Lower lobe of right lung (tissue), 2 donors: Measurements from ENCODE around the gene PRKN. TPM values are rescaled to one million over a fixed set of nuclear protein-coding genes. Genes with fewer than 3 reads are reported as not detected.

Experiments
- ATAC-seq, 2 donors: fragments of 200-7000 bp; cut with Tn5 transposase; one replicate each; pipeline ENCODE4 v1.9.1; 2020 to 2022; ENCODE audit warnings: mild to moderate bottlenecking in 2 of 2, moderate library complexity in 2 of 2
- DNase-seq: peaks from one replicate; pipeline ENCODE4 v3.0.0-alpha.2; 2020
- H3K27ac ChIP-seq: fragments of 200-600 bp; one replicate; pipeline ENCODE4 v1.8.0; 2022
- H3K27me3 ChIP-seq: fragments of 200-600 bp; one replicate; pipeline ENCODE4 v1.8.0; 2022; ENCODE audit warnings: low read depth
- H3K36me3 ChIP-seq: fragments of 200-600 bp; one replicate; pipeline ENCODE4 v1.8.0; 2022; ENCODE audit warnings: mild to moderate bottlenecking
- H3K4me1 ChIP-seq: fragments of 200-600 bp; one replicate; pipeline ENCODE4 v1.8.0; 2022
- H3K4me3 ChIP-seq: fragments of 200-600 bp; one replicate; pipeline ENCODE4 v1.8.0; 2022; ENCODE audit warnings: mild to moderate bottlenecking
- H3K9me3 ChIP-seq: fragments of 200-600 bp; one replicate; pipeline ENCODE4 v1.8.0; 2022
- CTCF ChIP-seq: fragments of 200-600 bp; IDR thresholded peaks from one replicate; pipeline ENCODE4 v1.8.0; 2022; ENCODE audit warnings: antibody characterized with exemption, mild to moderate bottlenecking
- intact Hi-C: fragments of 100-400 bp; cut with DNase I; formaldehyde crosslinking; loops from one replicate; pipeline ENCODE4 v1.11.0; 2022
- total RNA-seq: library from RNA; stranded (reverse); fragmentation: NEBNext Ultra II Directional; extraction: Animal tissue kit (Norgen Biotek cat#: 25700); gene quantifications from one replicate; pipeline ENCODE4 v1.2.1, GENCODE V29; 2021
- donor health status: DM: no; HTN: yes; CAD: no; lungs with severe emphysema.

The PRKN gene
- total RNA-seq, 1 donor from 2014 or later = 6.1 TPM

GRCh38 chr6:161480421-161481155 is 1247.0 kb downstream of the PRKN start:
- no peak for DNase-seq
- no peak overlapping the region for H3K4me3 ChIP-seq
- no peak for TF ChIP-seq CTCF
- ATAC-seq = no peak
- H3K27me3 ChIP-seq = no peaks in the 10 kb centered on the region
- no peaks in the 10 kb centered on the region for H3K9me3 ChIP-seq
- no peak overlapping the region for H3K27ac ChIP-seq
- intact Hi-C loops = no loop called here
- no peaks in the 10 kb centered on the region for H3K36me3 ChIP-seq
- no peaks in the 10 kb centered on the region for H3K4me1 ChIP-seq

DNA sequence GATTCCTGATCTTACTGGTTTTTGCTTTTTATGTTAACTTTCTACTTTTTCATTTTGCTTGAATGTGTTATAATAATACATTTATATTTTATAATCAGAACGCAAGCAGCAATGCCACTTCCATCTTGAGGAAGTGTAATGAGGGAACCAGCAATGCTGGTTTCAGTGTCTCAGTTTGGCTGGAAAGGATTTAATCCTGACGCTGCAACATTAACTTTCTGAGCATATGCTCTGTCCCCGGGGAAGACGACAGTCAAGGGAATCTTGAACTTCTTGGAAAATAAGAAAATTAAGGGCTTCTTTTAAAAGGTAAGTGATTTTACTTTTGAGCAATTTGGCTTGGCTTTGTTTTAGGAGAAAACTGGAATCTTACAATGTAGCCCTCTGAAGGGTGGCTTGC is 1248.2 kb downstream of the PRKN start:
- intact Hi-C loops = no loop called here
- DNase-seq = no peak
- no peaks in the 10 kb centered on the region for H3K27me3 ChIP-seq
- no peak for TF ChIP-seq CTCF
- H3K4me3 ChIP-seq = no peak overlapping the region
- no peaks in the 10 kb centered on the region for H3K36me3 ChIP-seq
- H3K27ac ChIP-seq = no peak overlapping the region
- no peaks in the 10 kb centered on the region for H3K9me3 ChIP-seq
- no peaks in the 10 kb centered on the region for H3K4me1 ChIP-seq
- ATAC-seq = no peak

- no peak for ATAC-seq
- H3K9me3 ChIP-seq = no peaks in the 10 kb centered on the region
- H3K4me3 ChIP-seq = no peak overlapping the region
- H3K27ac ChIP-seq = no peak overlapping the region
- intact Hi-C loops = no loop called here
- H3K36me3 ChIP-seq = no peaks in the 10 kb centered on the region
- TF ChIP-seq CTCF = no peak
- H3K4me1 ChIP-seq = no peaks in the 10 kb centered on the region
- no peaks in the 10 kb centered on the region for H3K27me3 ChIP-seq
- DNase-seq = no peak
Measured at GRCh38 chr6:161477876-161478425, 1249.6 kb downstream of the PRKN start.

DNA sequence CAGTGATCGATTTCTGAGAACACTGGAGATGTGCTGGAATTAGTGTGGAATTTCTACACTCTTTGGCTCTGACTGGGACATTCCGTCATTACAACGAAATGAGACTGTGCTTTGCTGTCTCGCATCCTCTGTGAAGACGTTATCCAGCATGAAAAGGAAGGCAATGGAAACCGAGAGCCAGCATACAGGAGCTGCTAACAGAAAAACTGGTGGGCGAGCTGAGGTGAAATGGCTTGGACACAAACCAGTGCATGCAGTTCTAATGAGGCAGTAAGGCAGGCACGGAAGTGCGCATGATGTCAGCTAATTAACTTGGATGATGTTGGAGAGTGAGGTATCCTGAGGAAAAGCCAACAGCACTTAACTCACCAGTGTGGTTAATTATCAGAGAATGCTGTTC is 1250.9 kb downstream of the PRKN start:
- Histone ChIP-seq H3K36me3 (no peaks in the 10 kb centered on the region), H3K4me1 (no peaks in the 10 kb centered on the region), H3K4me3 (no peak overlapping the region), H3K27ac (no peak overlapping the region), H3K9me3 (no peaks in the 10 kb centered on the region), H3K27me3 (no peaks in the 10 kb centered on the region)
- no peak for ATAC-seq
- no peak for TF ChIP-seq CTCF
- DNase-seq = no peak
- intact Hi-C loops = no loop called here

DNA sequence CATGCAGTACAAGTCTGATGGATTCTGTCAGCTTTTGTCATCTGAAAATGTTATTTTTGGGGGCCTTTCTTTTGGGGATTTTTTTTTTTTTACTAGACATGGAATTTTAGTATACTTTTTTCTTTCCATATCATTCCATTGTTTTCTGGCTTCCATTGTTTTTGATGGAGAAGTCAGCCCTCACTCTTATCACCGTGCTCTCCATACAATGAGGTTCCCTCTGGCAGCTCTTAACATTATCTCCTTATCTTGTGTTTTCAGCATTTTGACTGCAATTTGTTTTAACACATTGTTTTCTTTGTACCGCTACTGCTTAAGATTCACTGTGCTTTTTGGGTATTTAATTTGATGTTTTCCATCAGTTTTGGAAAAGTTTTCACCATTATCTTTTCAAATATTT is 1262.2 kb downstream of the PRKN start:
- no peaks in the 10 kb centered on the region for H3K27me3 ChIP-seq
- no peak for DNase-seq
- H3K27ac ChIP-seq = no peak overlapping the region
- intact Hi-C loops = no loop called here
- TF ChIP-seq CTCF = no peak
- no peaks in the 10 kb centered on the region for H3K9me3 ChIP-seq
- H3K36me3 ChIP-seq = no peaks in the 10 kb centered on the region
- H3K4me3 ChIP-seq = no peak overlapping the region
- ATAC-seq = no peak
- no peaks in the 10 kb centered on the region for H3K4me1 ChIP-seq
